M059J (cell line): Measurements from ENCODE around the gene STRIP1. TPM values are rescaled to one million over a fixed set of nuclear protein-coding genes. Genes with fewer than 3 reads are reported as not detected.
"Not testable (repeated sequence)": the region's sequence is repeated elsewhere in the genome, so short reads cannot be mapped to it uniquely, and the experiment has no call there.

Source experiments
- DNase-seq: peaks from one replicate; pipeline ENCODE4 v3.0.0-alpha.2; 2012; ENCODE audit warnings: low read depth
- total RNA-seq: library from RNA; depleted of rRNA; stranded (reverse); fragments of >200 nt; shearing (Covaris generic); gene quantifications from 2 replicates; pipeline ENCODE4 v1.2.3, GENCODE V29; 2014

STRIP1 gene
- total RNA-seq, 1 experiment from 2014 or later = 28.6 TPM

GRCh38 chr1:110068646-110069403 is 34.4 kb downstream of the STRIP1 start:
- DNase-seq = no peak

- no peak for DNase-seq
Observed at GRCh38 chr1:110069404-110070281, 35.2 kb downstream of the STRIP1 start.

GRCh38 chr1:110070282-110070669 is 35.9 kb downstream of the STRIP1 start:
- no peak for DNase-seq

GRCh38 chr1:110070671-110071242 is 36.3 kb downstream of the STRIP1 start, which contains the start of gene ALX3:
Gene ALX3, minus strand, starts transcription at chr1:110070672. Its CDS starts 60 bp downstream, at chr1:110070612.
- DNase-seq = no peak

GRCh38 chr1:110074166-110074565 is 39.7 kb downstream of the STRIP1 start:
- DNase-seq = no peak

GRCh38 chr1:110076789-110077500 is 42.5 kb downstream of the STRIP1 start:
- no peak for DNase-seq

- DNase-seq = not testable (repeated sequence)
Observed at GRCh38 chr1:110079995-110080394, 45.6 kb downstream of the STRIP1 start.

- no peak for DNase-seq
Observed at GRCh38 chr1:110081061-110081460, 46.6 kb downstream of the STRIP1 start.

GRCh38 chr1:110082477-110082876 is 48.1 kb downstream of the STRIP1 start:
- DNase-seq = no peak

- no peak for DNase-seq
Observed at GRCh38 chr1:110083061-110083865, 48.8 kb downstream of the STRIP1 start.

- no peak for DNase-seq
Observed at GRCh38 chr1:110083866-110084226, 49.4 kb downstream of the STRIP1 start.

- peak; percentile 54 for DNase-seq
Observed at GRCh38 chr1:110084227-110085078, 50.0 kb downstream of the STRIP1 start.

- no peak for DNase-seq
Observed at GRCh38 chr1:110085671-110086070, 51.2 kb downstream of the STRIP1 start.

- DNase-seq = peak; percentile 51
Observed at GRCh38 chr1:110086961-110087360, 52.5 kb downstream of the STRIP1 start.

GRCh38 chr1:110087812-110088738 is 53.7 kb downstream of the STRIP1 start:
- DNase-seq = peak; percentile 65

GRCh38 chr1:110088739-110089316 is 54.4 kb downstream of the STRIP1 start:
- DNase-seq = no peak

GRCh38 chr1:110089561-110090275 is 55.3 kb downstream of the STRIP1 start:
- DNase-seq = no peak

- DNase-seq = no peak
Observed at GRCh38 chr1:110091381-110091780, 57.0 kb downstream of the STRIP1 start.
